ENCODE results near the gene ABTB1. TPM values are rescaled to one million over a fixed set of nuclear protein-coding genes. Genes with fewer than 3 reads are reported as not detected.
A peak's percentile ranks its signal among the peaks of the same experiment; 100 is the strongest.

Gene ABTB1
- total RNA-seq, 1 donor from 2014 or later: 47.5 TPM

DNA sequence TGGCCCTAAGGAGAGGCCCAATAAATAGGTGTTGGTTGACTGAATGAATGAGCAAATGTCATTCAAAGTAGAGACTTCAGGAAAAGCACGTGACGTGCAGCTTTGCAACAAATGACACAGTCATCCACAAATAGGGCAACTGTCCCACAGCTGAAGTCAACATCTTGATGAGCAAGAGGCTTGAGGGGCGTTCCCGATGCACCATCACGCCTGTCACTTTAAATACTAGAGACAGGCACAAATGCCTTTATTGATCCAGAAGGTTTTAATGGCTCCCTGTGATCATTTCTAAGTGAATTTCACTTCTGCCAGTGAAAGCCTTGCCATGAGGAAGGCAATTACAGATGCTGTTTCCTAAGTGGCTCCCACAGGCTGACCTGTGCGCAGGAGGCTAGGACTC is 43.6 kb downstream of the ABTB1 start:
- peaks cover 15% of the 10 kb centered on the region for H3K36me3 ChIP-seq
- H3K27me3 ChIP-seq: no peaks in the 10 kb centered on the region
- peaks cover 23% of the 10 kb centered on the region for H3K4me1 ChIP-seq
- TF ChIP-seq, protein P1, sequence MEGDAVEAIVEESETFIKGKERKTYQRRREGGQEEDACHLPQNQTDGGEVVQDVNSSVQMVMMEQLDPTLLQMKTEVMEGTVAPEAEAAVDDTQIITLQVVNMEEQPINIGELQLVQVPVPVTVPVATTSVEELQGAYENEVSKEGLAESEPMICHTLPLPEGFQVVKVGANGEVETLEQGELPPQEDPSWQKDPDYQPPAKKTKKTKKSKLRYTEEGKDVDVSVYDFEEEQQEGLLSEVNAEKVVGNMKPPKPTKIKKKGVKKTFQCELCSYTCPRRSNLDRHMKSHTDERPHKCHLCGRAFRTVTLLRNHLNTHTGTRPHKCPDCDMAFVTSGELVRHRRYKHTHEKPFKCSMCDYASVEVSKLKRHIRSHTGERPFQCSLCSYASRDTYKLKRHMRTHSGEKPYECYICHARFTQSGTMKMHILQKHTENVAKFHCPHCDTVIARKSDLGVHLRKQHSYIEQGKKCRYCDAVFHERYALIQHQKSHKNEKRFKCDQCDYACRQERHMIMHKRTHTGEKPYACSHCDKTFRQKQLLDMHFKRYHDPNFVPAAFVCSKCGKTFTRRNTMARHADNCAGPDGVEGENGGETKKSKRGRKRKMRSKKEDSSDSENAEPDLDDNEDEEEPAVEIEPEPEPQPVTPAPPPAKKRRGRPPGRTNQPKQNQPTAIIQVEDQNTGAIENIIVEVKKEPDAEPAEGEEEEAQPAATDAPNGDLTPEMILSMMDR (IDR thresholded peaks at IDR 0.05): no peak
- intact Hi-C loops (cut with DNase I): no loop called here
- no peak overlapping the region for H3K27ac ChIP-seq
- H3K9me3 ChIP-seq: no peaks in the 10 kb centered on the region
- DNase-seq: no peak
- no peak overlapping the region for H3K4me3 ChIP-seq
- no peak for ATAC-seq

DNA sequence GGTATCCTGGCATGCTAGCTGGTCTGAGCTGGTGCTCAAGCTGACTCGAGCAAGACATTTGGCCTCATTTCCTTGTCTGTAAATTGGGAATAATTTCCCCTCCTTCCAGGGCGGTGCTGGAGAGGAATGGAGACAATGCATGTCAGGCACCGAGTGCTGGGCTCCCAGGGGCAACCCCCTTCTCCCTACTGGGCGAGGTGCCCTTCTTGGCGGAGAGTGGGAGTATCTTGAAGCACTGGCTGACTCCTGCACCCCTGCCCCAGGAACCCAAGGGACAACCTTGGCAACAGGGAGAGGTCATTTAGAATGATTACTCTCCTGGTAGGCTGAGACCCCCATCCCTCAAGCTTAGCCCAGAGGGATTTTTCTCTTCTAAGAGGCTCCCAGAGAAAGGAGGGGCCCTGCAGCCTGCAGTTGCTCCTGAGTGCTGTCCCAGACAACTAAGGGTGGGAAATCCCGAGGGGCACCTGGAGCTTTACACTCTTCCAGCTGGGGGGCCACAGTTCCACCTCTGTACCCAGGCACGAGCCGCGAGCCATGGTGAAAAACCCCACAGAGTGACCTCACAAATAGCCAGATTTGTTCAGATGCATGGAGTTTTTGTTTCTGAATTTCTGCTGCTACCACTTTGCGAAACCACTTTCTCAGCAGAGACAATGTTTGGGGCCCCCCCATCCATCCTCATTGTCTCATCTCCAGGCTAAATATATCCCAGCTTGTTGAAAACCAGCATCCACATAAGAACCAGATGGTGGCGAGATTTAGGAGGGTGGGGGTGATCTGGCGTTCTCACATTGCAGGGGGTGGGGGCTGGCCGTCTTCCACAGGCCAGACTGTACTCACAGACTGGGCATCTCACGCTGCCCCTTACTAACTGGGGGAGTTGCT is 44.8 kb downstream of the ABTB1 start:
- DNase-seq (peak; percentile 36), ATAC-seq (no peak)
- no peaks in the 10 kb centered on the region for H3K27me3 ChIP-seq
- intact Hi-C loops (cut with DNase I): no loop called here
- H3K36me3 ChIP-seq: peaks cover 15% of the 10 kb centered on the region
- no peak overlapping the region for H3K4me3 ChIP-seq
- no peaks in the 10 kb centered on the region for H3K9me3 ChIP-seq
- H3K27ac ChIP-seq: no peak overlapping the region
- H3K4me1 ChIP-seq: peaks cover 32% of the 10 kb centered on the region
- TF ChIP-seq, protein P1 (IDR thresholded peaks at IDR 0.05): no peak

DNA sequence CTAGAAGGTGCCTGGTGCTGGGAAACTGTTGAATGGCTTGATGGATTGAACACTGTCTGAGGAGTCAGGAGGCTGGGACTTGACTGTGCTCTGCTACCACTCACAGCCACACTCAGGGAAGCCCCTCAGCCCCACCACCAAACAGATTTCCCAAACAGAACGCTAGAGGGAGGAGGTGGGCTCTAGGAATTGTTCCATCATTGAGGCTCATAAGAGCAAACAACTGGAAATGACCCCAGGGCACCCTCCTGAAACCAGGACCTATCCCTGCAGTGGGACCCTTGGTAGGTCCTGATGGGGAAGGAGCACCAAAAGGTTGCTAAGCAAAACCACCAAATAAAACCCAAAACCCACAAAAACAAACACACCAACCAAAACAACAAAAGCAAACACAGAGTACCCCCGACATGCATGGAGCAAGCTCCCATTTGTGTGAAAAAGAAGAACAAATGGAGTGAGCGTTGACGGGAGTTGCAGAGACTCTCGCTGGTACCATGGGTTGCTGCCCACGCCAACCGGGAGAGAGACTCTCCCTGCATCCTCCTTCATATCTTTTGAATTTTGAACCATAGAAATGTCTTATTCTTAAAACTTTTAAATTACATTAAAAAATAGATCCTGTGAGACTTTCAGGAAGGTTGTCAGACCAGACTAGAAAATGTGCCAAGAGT is 45.6 kb downstream of the ABTB1 start:
- Histone ChIP-seq H3K27me3 (no peaks in the 10 kb centered on the region), H3K27ac (no peak overlapping the region), H3K4me1 (peaks cover 32% of the 10 kb centered on the region), H3K4me3 (no peak overlapping the region), H3K9me3 (no peaks in the 10 kb centered on the region), H3K36me3 (peaks cover 15% of the 10 kb centered on the region)
- TF ChIP-seq, protein P1 (IDR thresholded peaks at IDR 0.05): no peak
- ATAC-seq (no peak), DNase-seq (no peak)
- intact Hi-C loops (cut with DNase I): no loop called here

DNA sequence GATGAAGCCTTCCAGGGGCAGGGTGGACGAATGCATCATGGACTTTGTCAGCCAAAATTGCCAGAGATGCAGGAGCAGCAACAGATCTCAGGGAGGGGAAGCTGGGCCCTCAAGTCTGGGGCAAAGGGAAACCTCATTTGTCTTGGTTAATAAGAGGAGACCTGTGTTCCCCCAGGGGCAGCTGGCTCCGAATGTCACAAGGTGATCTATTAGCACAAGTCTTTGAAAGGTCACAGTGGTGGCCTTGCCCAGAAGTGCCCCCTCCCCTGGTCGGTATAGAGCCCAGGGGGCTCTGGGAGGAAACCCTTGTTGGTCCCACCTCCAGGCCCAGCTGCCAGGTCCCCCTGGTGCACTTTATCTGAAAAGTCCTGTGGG is 46.2 kb downstream of the ABTB1 start:
- ATAC-seq (no peak), DNase-seq (peak; percentile 27)
- H3K9me3 ChIP-seq: no peaks in the 10 kb centered on the region

DNA sequence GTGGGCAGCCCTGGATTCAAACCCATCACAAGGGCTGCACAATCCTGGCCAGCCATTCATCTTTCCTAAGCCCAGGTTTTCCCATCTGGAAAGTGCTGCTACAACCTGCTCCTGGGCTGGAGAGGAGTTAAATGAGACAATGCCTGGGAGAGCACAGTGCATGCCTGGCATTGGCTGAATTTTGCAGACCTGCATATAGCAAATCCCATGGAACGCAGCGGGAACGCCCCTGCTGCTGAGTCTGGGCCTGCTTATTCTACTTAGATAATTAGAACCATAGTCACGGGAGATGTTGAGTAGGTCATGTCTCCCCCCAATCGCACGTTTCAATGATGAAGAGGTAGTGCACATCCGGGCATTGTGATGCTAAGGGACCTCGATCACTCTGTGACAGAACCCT is 46.6 kb downstream of the ABTB1 start:
- TF ChIP-seq, protein P1 (IDR thresholded peaks at IDR 0.05): no peak
- no peak overlapping the region for H3K27ac ChIP-seq
- H3K9me3 ChIP-seq: no peaks in the 10 kb centered on the region
- no peaks in the 10 kb centered on the region for H3K27me3 ChIP-seq
- ATAC-seq (no peak), DNase-seq (no peak)
- peaks cover 15% of the 10 kb centered on the region for H3K36me3 ChIP-seq
- intact Hi-C loops (cut with DNase I): no loop called here
- peaks cover 29% of the 10 kb centered on the region for H3K4me1 ChIP-seq
- H3K4me3 ChIP-seq: no peak overlapping the region

More for the DNA sequence above, 46.2 kb downstream of the ABTB1 start:
- TF ChIP-seq, protein P1 (IDR thresholded peaks at IDR 0.05): no peak
- H3K4me1 ChIP-seq: peaks cover 34% of the 10 kb centered on the region
- no peaks in the 10 kb centered on the region for H3K27me3 ChIP-seq
- intact Hi-C loops (cut with DNase I): no loop called here
- no peak overlapping the region for H3K27ac ChIP-seq
- H3K36me3 ChIP-seq: peaks cover 15% of the 10 kb centered on the region
- H3K4me3 ChIP-seq: no peak overlapping the region

Data from upper lobe of right lung (tissue), 1 donor.